GM23338 (cell line): ENCODE data around the gene CEP72. TPM values are rescaled to one million over a fixed set of nuclear protein-coding genes. Genes with fewer than 3 reads are reported as not detected.

Experiments
- ATAC-seq: fragments of 200-7000 bp; cut with Tn5 transposase; 3 replicates; pipeline ENCODE4 v1.9.1; 2020
- DNase-seq: peaks from one replicate; pipeline ENCODE4 v3.0.0-alpha.2; 2015; ENCODE audit warnings: low spot score
- H2AFZ ChIP-seq: fragments of 200-600 bp; sonication (generic); 2 replicates; pipeline ENCODE4 v1.8.0; 2016; ENCODE audit warnings: antibody characterized with exemption, mild to moderate bottlenecking, moderate library complexity
- H3F3A ChIP-seq: fragments of 200-600 bp; sonication (generic); replicated peaks from 2 replicates; pipeline ENCODE4 v1.8.0; 2017; ENCODE audit warnings: antibody characterized with exemption, mixed run types, low read depth
- H3K27ac ChIP-seq: fragments of 200-600 bp; sonication (generic); 2 replicates; pipeline ENCODE4 v1.6.1; 2016; ENCODE audit warnings: low read depth
- H3K27me3 ChIP-seq: fragments of 200-600 bp; sonication (generic); 2 replicates; pipeline ENCODE4 v1.8.0; 2016; ENCODE audit warnings: mild to moderate bottlenecking, mixed run types, moderate library complexity; ENCODE audit not compliant: insufficient read depth
- H3K36me3 ChIP-seq: fragments of 200-600 bp; sonication (generic); 2 replicates; pipeline ENCODE4 v1.8.0; 2016; ENCODE audit warnings: mild to moderate bottlenecking; ENCODE audit not compliant: insufficient read depth
- H3K4me1 ChIP-seq: fragments of 200-600 bp; sonication (generic); 2 replicates; pipeline ENCODE4 v1.8.0; 2016; ENCODE audit warnings: mild to moderate bottlenecking, moderate library complexity; ENCODE audit not compliant: insufficient read depth
- H3K4me2 ChIP-seq: fragments of 200-600 bp; sonication (generic); 2 replicates; pipeline ENCODE4 v1.7.1; 2017; ENCODE audit warnings: mixed run types
- H3K4me3 ChIP-seq: fragments of 200-600 bp; sonication (generic); 2 replicates; pipeline ENCODE4 v1.6.1; 2016; ENCODE audit warnings: mixed run types
- H3K79me2 ChIP-seq: fragments of 200-600 bp; sonication (generic); replicated peaks from 2 replicates; pipeline ENCODE4 v1.8.0; 2017; ENCODE audit warnings: mild to moderate bottlenecking; ENCODE audit not compliant: insufficient read depth
- H3K9me2 ChIP-seq: fragments of 200-600 bp; sonication (generic); 2 replicates; pipeline ENCODE4 v1.8.0; 2017; ENCODE audit not compliant: insufficient read depth
- H4K20me1 ChIP-seq: fragments of 200-600 bp; sonication (generic); replicated peaks from 2 replicates; pipeline ENCODE4 v1.8.0; 2017; ENCODE audit warnings: mild to moderate bottlenecking; ENCODE audit not compliant: insufficient read depth
- H3K27ac Mint-ChIP-seq: 2 replicates; pipeline ENCODE4 v1.8.0; 2020; ENCODE audit warnings: inconsistent platforms, mild to moderate bottlenecking, moderate library complexity, mixed read lengths
- H3K27me3 Mint-ChIP-seq: 3 replicates; pipeline ENCODE4 v1.8.0; 2022; ENCODE audit warnings: low read depth, mild to moderate bottlenecking, moderate library complexity, mixed read lengths, inconsistent platforms; ENCODE audit not compliant: insufficient read depth, poor library complexity
- H3K36me3 Mint-ChIP-seq: 3 replicates; pipeline ENCODE4 v1.8.0; 2021; ENCODE audit warnings: low read depth, mild to moderate bottlenecking, inconsistent platforms, moderate library complexity, mixed read lengths
- H3K4me1 Mint-ChIP-seq: 3 replicates; pipeline ENCODE4 v1.8.0; 2020; ENCODE audit warnings: mild to moderate bottlenecking, inconsistent platforms, mixed read lengths
- H3K4me3 Mint-ChIP-seq: 3 replicates; pipeline ENCODE4 v1.8.0; 2021; ENCODE audit warnings: moderate library complexity, mild to moderate bottlenecking, inconsistent platforms, mixed read lengths
- H3K9me3 Mint-ChIP-seq: 3 replicates; pipeline ENCODE4 v1.8.0; 2020; ENCODE audit warnings: moderate library complexity, mild to moderate bottlenecking, inconsistent platforms, mixed read lengths
- CREB1 ChIP-seq: fragments of 250-450 bp; sonication (Bioruptor Pico); IDR thresholded peaks from 2 replicates; pipeline ENCODE4 v1.5.0; 2020; ENCODE audit warnings: low read depth, mild to moderate bottlenecking, moderate library complexity
- EZH2 ChIP-seq: fragments of 200-600 bp; sonication (generic); IDR thresholded peaks from one replicate; pipeline ENCODE4 v1.8.0; 2017; ENCODE audit warnings: antibody characterized with exemption, mild to moderate bottlenecking, low read depth; ENCODE audit not compliant: unreplicated experiment
- EZH2phosphoT487 ChIP-seq: fragments of 200-600 bp; sonication (generic); IDR thresholded peaks from one replicate; pipeline ENCODE4 v1.8.1; 2018; ENCODE audit warnings: antibody characterized with exemption; ENCODE audit not compliant: unreplicated experiment
- JUNB ChIP-seq: IDR thresholded peaks from one replicate; pipeline ENCODE4 v1.6.1; 2016; ENCODE audit warnings: antibody characterized with exemption; ENCODE audit not compliant: unreplicated experiment
- NANOG ChIP-seq: IDR thresholded peaks from 2 replicates; pipeline ENCODE4 v1.6.1; 2016; ENCODE audit warnings: antibody characterized with exemption, borderline replicate concordance
- POLR2AphosphoS5 ChIP-seq: IDR thresholded peaks from 2 replicates; pipeline ENCODE4 v1.6.1; 2016; ENCODE audit warnings: antibody characterized with exemption, low read depth
- STAT1 ChIP-seq: IDR thresholded peaks from one replicate; pipeline ENCODE4 v1.6.1; 2016; ENCODE audit warnings: antibody characterized with exemption; ENCODE audit not compliant: unreplicated experiment
- ZNF114 ChIP-seq: fragments of 250-450 bp; sonication (Bioruptor Pico); IDR thresholded peaks from 2 replicates; pipeline ENCODE4 v1.5.0; 2020; ENCODE audit warnings: mild to moderate bottlenecking, moderate library complexity
- ZNF331 ChIP-seq: fragments of 250-450 bp; sonication (Bioruptor Pico); IDR thresholded peaks from 2 replicates; pipeline ENCODE4 v1.5.0; 2020; ENCODE audit warnings: low read depth, mild to moderate bottlenecking, moderate library complexity
- polyA plus RNA-seq: library from polyadenylated mRNA; unstranded; fragments of >200 nt; fragmentation: Nextera tagmentation; extraction: Ambion mirVana; gene quantifications from 2 replicates; pipeline ENCODE4 v1.2.1, GENCODE V29; 2016
- total RNA-seq: library from RNA; depleted of rRNA; stranded (reverse); fragments of >200 nt; shearing (Covaris generic); gene quantifications from 2 replicates; pipeline ENCODE4 v1.2.3, GENCODE V29; 2014
- TF ChIP-seq, protein P1 (sequence below): IDR thresholded peaks from 2 replicates; pipeline ENCODE4 v1.6.1; 2016; ENCODE audit warnings: antibody characterized with exemption
- TF ChIP-seq, protein P2 (sequence below): IDR thresholded peaks from one replicate; pipeline ENCODE4 v1.6.1; 2018; ENCODE audit warnings: antibody characterized with exemption; ENCODE audit not compliant: unreplicated experiment
- TF ChIP-seq, protein P3 (sequence below): fragments of 250-450 bp; sonication (Bioruptor Pico); IDR thresholded peaks from 2 replicates; pipeline ENCODE4 v1.5.0; 2020; ENCODE audit warnings: mild to moderate bottlenecking, moderate library complexity
- TF ChIP-seq, protein P4 (sequence below), 2 experiments: fragments of 200-600 bp in 1 of 2; sonication (generic) in 1 of 2; conservative IDR thresholded peaks; 2 replicates each; pipeline versions ENCODE4 v1.5.1 to v1.6.1; 2016 to 2017; ENCODE audit warnings: antibody characterized with exemption in 2 of 2, low read depth in 2 of 2, mild to moderate bottlenecking in 2 of 2, moderate library complexity in 1 of 2

CEP72 gene
- total and polyA plus RNA-seq, 2 experiments from 2014 or later: 15.5 to 27.1 TPM

DNA sequence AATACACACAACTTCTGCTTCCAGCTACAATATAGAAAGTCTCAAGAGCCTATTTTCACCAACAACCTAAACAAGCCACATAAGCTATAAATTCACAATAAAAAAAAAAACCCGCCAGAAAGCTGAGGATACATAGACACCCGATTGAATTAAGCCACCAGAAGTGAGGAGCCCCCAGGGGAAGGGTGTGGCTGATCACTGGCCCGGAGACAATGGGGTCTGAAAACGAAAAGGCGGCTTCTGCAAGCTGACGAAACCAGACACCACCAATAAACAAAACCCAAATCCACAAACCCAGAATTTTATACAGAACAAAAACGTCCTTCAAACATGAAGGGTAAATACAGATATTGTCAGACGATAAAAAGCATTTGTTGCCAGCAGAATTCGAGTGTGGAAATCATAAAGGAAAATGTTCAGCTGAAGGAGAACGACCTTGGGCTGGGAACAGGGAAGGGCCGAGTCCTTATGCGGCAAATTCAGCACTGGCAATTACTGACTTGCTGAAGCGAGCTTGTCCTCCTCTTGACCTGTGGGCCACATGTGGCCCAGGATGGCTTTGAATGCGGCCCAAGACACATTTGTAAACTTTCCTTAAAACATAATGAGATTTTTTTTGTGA, 39.6 kb upstream of the CEP72 start:
- Histone ChIP-seq H3K79me2 (no peaks in the 10 kb centered on the region), H3K4me1 (no peaks in the 10 kb centered on the region; the same call in 1 of the 2 replicates), H3K9me2 (no peaks in the 10 kb centered on the region), H3K36me3 (no peaks in the 10 kb centered on the region), H3K27ac (no peak overlapping the region), H3K4me3 (no peak overlapping the region), H2AFZ (no peak overlapping the region), H4K20me1 (no peaks in the 10 kb centered on the region), H3K4me2 (no peak overlapping the region), H3F3A (no peaks in the 10 kb centered on the region), H3K27me3 (no peaks in the 10 kb centered on the region)
- ATAC-seq (no peak), DNase-seq (no peak)
- peaks cover 2% of the 10 kb centered on the region for H3K27me3 Mint-ChIP-seq
- H3K4me3 Mint-ChIP-seq: no peak overlapping the region
- TF ChIP-seq, protein P1, sequence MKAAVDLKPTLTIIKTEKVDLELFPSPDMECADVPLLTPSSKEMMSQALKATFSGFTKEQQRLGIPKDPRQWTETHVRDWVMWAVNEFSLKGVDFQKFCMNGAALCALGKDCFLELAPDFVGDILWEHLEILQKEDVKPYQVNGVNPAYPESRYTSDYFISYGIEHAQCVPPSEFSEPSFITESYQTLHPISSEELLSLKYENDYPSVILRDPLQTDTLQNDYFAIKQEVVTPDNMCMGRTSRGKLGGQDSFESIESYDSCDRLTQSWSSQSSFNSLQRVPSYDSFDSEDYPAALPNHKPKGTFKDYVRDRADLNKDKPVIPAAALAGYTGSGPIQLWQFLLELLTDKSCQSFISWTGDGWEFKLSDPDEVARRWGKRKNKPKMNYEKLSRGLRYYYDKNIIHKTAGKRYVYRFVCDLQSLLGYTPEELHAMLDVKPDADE: no peak
- no peak for TF ChIP-seq POLR2AphosphoS5
- TF ChIP-seq NANOG: no peak
- TF ChIP-seq, protein P2, sequence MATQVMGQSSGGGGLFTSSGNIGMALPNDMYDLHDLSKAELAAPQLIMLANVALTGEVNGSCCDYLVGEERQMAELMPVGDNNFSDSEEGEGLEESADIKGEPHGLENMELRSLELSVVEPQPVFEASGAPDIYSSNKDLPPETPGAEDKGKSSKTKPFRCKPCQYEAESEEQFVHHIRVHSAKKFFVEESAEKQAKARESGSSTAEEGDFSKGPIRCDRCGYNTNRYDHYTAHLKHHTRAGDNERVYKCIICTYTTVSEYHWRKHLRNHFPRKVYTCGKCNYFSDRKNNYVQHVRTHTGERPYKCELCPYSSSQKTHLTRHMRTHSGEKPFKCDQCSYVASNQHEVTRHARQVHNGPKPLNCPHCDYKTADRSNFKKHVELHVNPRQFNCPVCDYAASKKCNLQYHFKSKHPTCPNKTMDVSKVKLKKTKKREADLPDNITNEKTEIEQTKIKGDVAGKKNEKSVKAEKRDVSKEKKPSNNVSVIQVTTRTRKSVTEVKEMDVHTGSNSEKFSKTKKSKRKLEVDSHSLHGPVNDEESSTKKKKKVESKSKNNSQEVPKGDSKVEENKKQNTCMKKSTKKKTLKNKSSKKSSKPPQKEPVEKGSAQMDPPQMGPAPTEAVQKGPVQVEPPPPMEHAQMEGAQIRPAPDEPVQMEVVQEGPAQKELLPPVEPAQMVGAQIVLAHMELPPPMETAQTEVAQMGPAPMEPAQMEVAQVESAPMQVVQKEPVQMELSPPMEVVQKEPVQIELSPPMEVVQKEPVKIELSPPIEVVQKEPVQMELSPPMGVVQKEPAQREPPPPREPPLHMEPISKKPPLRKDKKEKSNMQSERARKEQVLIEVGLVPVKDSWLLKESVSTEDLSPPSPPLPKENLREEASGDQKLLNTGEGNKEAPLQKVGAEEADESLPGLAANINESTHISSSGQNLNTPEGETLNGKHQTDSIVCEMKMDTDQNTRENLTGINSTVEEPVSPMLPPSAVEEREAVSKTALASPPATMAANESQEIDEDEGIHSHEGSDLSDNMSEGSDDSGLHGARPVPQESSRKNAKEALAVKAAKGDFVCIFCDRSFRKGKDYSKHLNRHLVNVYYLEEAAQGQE: no peak
- no peak for TF ChIP-seq CREB1 (CRISPR knock-in tag)
- TF ChIP-seq JUNB: no peak
- no peak for TF ChIP-seq EZH2phosphoT487
- no peak for TF ChIP-seq ZNF331 (CRISPR knock-in tag)
- TF ChIP-seq, protein P3, sequence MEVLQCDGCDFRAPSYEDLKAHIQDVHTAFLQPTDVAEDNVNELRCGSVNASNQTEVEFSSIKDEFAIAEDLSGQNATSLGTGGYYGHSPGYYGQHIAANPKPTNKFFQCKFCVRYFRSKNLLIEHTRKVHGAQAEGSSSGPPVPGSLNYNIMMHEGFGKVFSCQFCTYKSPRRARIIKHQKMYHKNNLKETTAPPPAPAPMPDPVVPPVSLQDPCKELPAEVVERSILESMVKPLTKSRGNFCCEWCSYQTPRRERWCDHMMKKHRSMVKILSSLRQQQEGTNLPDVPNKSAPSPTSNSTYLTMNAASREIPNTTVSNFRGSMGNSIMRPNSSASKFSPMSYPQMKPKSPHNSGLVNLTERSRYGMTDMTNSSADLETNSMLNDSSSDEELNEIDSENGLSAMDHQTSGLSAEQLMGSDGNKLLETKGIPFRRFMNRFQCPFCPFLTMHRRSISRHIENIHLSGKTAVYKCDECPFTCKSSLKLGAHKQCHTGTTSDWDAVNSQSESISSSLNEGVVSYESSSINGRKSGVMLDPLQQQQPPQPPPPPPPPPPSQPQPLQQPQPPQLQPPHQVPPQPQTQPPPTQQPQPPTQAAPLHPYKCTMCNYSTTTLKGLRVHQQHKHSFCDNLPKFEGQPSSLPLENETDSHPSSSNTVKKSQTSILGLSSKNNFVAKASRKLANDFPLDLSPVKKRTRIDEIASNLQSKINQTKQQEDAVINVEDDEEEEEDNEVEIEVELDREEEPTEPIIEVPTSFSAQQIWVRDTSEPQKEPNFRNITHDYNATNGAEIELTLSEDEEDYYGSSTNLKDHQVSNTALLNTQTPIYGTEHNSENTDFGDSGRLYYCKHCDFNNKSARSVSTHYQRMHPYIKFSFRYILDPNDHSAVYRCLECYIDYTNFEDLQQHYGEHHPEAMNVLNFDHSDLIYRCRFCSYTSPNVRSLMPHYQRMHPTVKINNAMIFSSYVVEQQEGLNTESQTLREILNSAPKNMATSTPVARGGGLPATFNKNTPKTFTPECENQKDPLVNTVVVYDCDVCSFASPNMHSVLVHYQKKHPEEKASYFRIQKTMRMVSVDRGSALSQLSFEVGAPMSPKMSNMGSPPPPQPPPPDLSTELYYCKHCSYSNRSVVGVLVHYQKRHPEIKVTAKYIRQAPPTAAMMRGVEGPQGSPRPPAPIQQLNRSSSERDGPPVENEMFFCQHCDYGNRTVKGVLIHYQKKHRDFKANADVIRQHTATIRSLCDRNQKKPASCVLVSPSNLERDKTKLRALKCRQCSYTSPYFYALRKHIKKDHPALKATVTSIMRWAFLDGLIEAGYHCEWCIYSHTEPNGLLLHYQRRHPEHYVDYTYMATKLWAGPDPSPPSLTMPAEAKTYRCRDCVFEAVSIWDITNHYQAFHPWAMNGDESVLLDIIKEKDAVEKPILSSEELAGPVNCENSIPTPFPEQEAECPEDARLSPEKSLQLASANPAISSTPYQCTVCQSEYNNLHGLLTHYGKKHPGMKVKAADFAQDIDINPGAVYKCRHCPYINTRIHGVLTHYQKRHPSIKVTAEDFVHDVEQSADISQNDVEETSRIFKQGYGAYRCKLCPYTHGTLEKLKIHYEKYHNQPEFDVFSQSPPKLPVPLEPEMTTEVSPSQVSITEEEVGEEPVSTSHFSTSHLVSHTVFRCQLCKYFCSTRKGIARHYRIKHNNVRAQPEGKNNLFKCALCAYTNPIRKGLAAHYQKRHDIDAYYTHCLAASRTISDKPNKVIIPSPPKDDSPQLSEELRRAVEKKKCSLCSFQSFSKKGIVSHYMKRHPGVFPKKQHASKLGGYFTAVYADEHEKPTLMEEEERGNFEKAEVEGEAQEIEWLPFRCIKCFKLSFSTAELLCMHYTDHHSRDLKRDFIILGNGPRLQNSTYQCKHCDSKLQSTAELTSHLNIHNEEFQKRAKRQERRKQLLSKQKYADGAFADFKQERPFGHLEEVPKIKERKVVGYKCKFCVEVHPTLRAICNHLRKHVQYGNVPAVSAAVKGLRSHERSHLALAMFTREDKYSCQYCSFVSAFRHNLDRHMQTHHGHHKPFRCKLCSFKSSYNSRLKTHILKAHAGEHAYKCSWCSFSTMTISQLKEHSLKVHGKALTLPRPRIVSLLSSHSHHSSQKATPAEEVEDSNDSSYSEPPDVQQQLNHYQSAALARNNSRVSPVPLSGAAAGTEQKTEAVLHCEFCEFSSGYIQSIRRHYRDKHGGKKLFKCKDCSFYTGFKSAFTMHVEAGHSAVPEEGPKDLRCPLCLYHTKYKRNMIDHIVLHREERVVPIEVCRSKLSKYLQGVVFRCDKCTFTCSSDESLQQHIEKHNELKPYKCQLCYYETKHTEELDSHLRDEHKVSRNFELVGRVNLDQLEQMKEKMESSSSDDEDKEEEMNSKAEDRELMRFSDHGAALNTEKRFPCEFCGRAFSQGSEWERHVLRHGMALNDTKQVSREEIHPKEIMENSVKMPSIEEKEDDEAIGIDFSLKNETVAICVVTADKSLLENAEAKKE: no peak
- TF ChIP-seq STAT1: no peak
- no peak for TF ChIP-seq ZNF114 (CRISPR knock-in tag)
- TF ChIP-seq, protein P4, sequence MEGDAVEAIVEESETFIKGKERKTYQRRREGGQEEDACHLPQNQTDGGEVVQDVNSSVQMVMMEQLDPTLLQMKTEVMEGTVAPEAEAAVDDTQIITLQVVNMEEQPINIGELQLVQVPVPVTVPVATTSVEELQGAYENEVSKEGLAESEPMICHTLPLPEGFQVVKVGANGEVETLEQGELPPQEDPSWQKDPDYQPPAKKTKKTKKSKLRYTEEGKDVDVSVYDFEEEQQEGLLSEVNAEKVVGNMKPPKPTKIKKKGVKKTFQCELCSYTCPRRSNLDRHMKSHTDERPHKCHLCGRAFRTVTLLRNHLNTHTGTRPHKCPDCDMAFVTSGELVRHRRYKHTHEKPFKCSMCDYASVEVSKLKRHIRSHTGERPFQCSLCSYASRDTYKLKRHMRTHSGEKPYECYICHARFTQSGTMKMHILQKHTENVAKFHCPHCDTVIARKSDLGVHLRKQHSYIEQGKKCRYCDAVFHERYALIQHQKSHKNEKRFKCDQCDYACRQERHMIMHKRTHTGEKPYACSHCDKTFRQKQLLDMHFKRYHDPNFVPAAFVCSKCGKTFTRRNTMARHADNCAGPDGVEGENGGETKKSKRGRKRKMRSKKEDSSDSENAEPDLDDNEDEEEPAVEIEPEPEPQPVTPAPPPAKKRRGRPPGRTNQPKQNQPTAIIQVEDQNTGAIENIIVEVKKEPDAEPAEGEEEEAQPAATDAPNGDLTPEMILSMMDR (conservative IDR thresholded peaks at IDR 0.05; ENCODE audit: low read depth in 2 of 2): no peak
- TF ChIP-seq EZH2: no peak
- peaks cover 19% of the 10 kb centered on the region; the same call in 2 of the 3 replicates for H3K9me3 Mint-ChIP-seq
- peaks cover 4% of the 10 kb centered on the region; the same call in 1 of the 3 replicates for H3K36me3 Mint-ChIP-seq
- H3K4me1 Mint-ChIP-seq: no peaks in the 10 kb centered on the region; the same call in 2 of the 3 replicates
- no peak overlapping the region for H3K27ac Mint-ChIP-seq
